Transverse colon (tissue), 3 donors: ENCODE results near the gene NOC2L.

Source experiments
- EP300 ChIP-seq: sonication (generic); formaldehyde crosslinking; IDR thresholded peaks from one replicate; pipeline ENCODE4 v1.6.1; 2017; ENCODE audit warnings: antibody characterized with exemption, low read depth
- POLR2A ChIP-seq: fragments of 450-650 bp; IDR thresholded peaks from one replicate; pipeline ENCODE4 v1.6.1; 2016; ENCODE audit warnings: antibody characterized with exemption, mild to moderate bottlenecking, moderate library complexity
- TF ChIP-seq, protein P1 (sequence below), 5 experiments: fragments of 200-600 bp in 3 of 5; fragments of 450-650 bp in 2 of 5; sonication (generic) in 3 of 5; IDR thresholded peaks; 1 replicate in 2 of 5; 2 replicates in 3 of 5; pipeline ENCODE4 v1.5.1; 2016 to 2017; ENCODE audit warnings: antibody characterized with exemption in 5 of 5, inconsistent platforms in 3 of 5, mild to moderate bottlenecking in 2 of 5, moderate library complexity in 1 of 5

DNA sequence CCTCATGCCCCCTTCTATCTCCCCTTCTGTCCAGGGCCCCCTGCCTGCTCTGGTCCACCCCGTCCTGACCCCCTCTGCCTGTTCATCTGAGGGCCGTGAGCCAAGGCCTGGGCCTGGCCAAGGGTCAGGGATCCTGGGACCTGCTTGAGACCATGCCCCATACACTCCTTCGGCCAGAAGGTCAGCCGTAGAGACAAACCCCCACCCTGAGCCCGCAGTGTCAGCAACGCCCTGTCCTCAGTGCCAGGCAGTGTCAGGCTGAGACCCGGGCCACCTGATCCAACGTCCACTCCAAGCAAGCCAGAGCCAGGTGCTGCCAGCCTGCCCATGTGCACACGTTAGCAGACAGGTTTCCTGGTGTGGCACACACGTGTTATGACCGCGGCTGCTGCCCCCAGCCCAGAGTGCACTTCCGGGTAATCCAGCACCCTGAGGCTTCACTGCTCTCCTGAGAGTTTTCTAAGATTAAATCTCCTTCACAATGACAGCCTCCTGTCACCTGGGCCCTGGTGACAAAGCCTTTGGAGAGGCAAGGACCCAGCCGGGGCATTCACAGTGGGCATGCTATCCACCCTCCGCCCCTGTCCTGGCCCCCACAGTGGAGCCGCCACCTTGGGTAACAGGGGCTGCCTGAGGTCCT, 45.4 kb downstream of the NOC2L start:
- TF ChIP-seq, protein P1, sequence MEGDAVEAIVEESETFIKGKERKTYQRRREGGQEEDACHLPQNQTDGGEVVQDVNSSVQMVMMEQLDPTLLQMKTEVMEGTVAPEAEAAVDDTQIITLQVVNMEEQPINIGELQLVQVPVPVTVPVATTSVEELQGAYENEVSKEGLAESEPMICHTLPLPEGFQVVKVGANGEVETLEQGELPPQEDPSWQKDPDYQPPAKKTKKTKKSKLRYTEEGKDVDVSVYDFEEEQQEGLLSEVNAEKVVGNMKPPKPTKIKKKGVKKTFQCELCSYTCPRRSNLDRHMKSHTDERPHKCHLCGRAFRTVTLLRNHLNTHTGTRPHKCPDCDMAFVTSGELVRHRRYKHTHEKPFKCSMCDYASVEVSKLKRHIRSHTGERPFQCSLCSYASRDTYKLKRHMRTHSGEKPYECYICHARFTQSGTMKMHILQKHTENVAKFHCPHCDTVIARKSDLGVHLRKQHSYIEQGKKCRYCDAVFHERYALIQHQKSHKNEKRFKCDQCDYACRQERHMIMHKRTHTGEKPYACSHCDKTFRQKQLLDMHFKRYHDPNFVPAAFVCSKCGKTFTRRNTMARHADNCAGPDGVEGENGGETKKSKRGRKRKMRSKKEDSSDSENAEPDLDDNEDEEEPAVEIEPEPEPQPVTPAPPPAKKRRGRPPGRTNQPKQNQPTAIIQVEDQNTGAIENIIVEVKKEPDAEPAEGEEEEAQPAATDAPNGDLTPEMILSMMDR (IDR thresholded peaks at IDR 0.05): no peak
- no peak for TF ChIP-seq POLR2A
- no peak for TF ChIP-seq EP300
